Body of pancreas (tissue), 4 donors: ENCODE measurements around the gene DGKD.

ENCODE experiments used
- POLR2A ChIP-seq, 3 donors: fragments of 450-650 bp; IDR thresholded peaks; one replicate each; pipeline ENCODE4 v1.6.1; 2016; ENCODE audit warnings: antibody characterized with exemption in 3 of 3, mild to moderate bottlenecking in 2 of 3
- TF ChIP-seq, protein P1 (sequence below), 7 experiments: fragments of 450-650 bp in 4 of 7; fragments of 200-600 bp in 3 of 7; sonication (generic) in 3 of 7; IDR thresholded peaks; one replicate each; pipeline ENCODE4 v1.5.1; 2016 to 2019; ENCODE audit warnings: antibody characterized with exemption in 7 of 7

DNA sequence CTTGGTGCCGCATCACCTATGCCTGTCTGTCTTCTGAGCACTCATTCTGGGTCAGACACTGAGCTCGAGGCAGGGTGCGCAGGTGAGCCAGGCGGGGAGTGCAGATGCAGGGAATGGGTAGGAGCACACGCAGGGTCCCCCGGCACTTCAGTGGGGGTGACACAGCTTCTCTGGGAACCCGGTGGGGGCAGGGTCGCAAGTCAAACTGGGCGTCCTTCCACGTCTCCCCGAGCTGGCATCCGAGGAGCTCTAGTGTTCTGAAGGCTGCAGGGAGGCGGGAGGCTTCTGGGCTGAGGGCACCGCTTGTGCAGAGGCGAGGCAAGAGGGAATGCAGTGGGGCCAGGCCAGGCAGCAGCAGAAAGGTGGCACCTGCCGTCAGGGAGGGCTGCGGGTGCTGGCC lies 86.0 kb downstream of the DGKD start:
- TF ChIP-seq, protein P1, sequence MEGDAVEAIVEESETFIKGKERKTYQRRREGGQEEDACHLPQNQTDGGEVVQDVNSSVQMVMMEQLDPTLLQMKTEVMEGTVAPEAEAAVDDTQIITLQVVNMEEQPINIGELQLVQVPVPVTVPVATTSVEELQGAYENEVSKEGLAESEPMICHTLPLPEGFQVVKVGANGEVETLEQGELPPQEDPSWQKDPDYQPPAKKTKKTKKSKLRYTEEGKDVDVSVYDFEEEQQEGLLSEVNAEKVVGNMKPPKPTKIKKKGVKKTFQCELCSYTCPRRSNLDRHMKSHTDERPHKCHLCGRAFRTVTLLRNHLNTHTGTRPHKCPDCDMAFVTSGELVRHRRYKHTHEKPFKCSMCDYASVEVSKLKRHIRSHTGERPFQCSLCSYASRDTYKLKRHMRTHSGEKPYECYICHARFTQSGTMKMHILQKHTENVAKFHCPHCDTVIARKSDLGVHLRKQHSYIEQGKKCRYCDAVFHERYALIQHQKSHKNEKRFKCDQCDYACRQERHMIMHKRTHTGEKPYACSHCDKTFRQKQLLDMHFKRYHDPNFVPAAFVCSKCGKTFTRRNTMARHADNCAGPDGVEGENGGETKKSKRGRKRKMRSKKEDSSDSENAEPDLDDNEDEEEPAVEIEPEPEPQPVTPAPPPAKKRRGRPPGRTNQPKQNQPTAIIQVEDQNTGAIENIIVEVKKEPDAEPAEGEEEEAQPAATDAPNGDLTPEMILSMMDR (IDR thresholded peaks at IDR 0.05), result no peak
- TF ChIP-seq POLR2A (IDR thresholded peaks at IDR 0.05), result no peak
